Fibroblast of lung (primary cell): ENCODE results near the gene MYL2. TPM values are rescaled to one million over a fixed set of nuclear protein-coding genes. Genes with fewer than 3 reads are reported as not detected.

Experiments used
- DNase-seq, 2 donors: peaks; one replicate each; pipeline versions ENCODE4 v3.0.0 to v3.0.0-alpha.2; 2010; ENCODE audit warnings: low read depth in 2 of 2
- H2AFZ ChIP-seq: 2 replicates; pipeline ENCODE4 v1.5.1; 2012; ENCODE audit warnings: low read length, control low read depth, inconsistent platforms
- H3K27ac ChIP-seq: 2 replicates; pipeline ENCODE4 v1.5.1; 2011; ENCODE audit warnings: low read length, control low read depth; ENCODE audit not compliant: insufficient read depth
- H3K27me3 ChIP-seq: 2 replicates; pipeline ENCODE4 v1.5.1; 2011; ENCODE audit warnings: mild to moderate bottlenecking, low read length; ENCODE audit not compliant: control insufficient read depth, insufficient read depth
- H3K36me3 ChIP-seq: 2 replicates; pipeline ENCODE4 v1.5.1; 2011; ENCODE audit warnings: low read length; ENCODE audit not compliant: control insufficient read depth, insufficient read depth
- H3K4me1 ChIP-seq: 2 replicates; pipeline ENCODE4 v1.5.1; 2011; ENCODE audit warnings: low read length; ENCODE audit not compliant: control insufficient read depth, insufficient read depth; ENCODE audit errors: extremely low read depth
- H3K4me2 ChIP-seq: 2 replicates; pipeline ENCODE4 v1.5.1; 2011; ENCODE audit warnings: low read length, control low read depth; ENCODE audit not compliant: insufficient read depth; ENCODE audit errors: extremely low read depth
- H3K4me3 ChIP-seq, 4 experiments: fragments of 200-600 bp in 1 of 4; sonication (generic) in 1 of 4; replicated peaks in 1 of 4; 2 replicates each; pipeline ENCODE4 v1.5.1; 2011 to 2016; ENCODE audit warnings: low read length in 4 of 4, low read depth in 3 of 4, mild to moderate bottlenecking in 3 of 4, control low read depth in 2 of 4, inconsistent platforms in 1 of 4, mixed read lengths in 1 of 4; ENCODE audit not compliant: insufficient read depth in 1 of 4; ENCODE audit errors: control extremely low read depth in 1 of 4
- H3K79me2 ChIP-seq: 2 replicates; pipeline ENCODE4 v1.5.1; 2012; ENCODE audit warnings: mild to moderate bottlenecking, low read length, inconsistent platforms; ENCODE audit not compliant: control insufficient read depth, insufficient read depth
- H3K9ac ChIP-seq: 2 replicates; pipeline ENCODE4 v1.5.1; 2011; ENCODE audit warnings: mild to moderate bottlenecking, low read length, control low read depth; ENCODE audit not compliant: insufficient read depth
- H3K9me3 ChIP-seq: 2 replicates; pipeline ENCODE4 v1.5.1; 2012; ENCODE audit warnings: low read depth, low read length; ENCODE audit not compliant: control insufficient read depth, insufficient read depth
- H4K20me1 ChIP-seq: 2 replicates; pipeline ENCODE4 v1.5.1; 2011; ENCODE audit warnings: low read length; ENCODE audit not compliant: control insufficient read depth, insufficient read depth; ENCODE audit errors: extremely low read depth
- EZH2 ChIP-seq: IDR thresholded peaks from 2 replicates; pipeline ENCODE4 v1.5.1; 2012; ENCODE audit warnings: low read length, control low read depth, mild to moderate bottlenecking; ENCODE audit errors: missing control alignments
- polyA plus RNA-seq, 2 donors: library from polyadenylated mRNA; depleted of rRNA in 1 of 2; stranded (reverse) in 1 of 2; unstranded in 1 of 2; fragments of >200 nt; gene quantifications; 2 replicates each; pipeline ENCODE4 v1.2.1, GENCODE V29; 2011 to 2012; ENCODE audit warnings: missing spikeins in 1 of 2
- total RNA-seq: library from RNA; depleted of rRNA; stranded (reverse); fragments of >200 nt; gene quantifications from 2 replicates; pipeline ENCODE4 v1.2.1, GENCODE V29; 2014
- TF ChIP-seq, protein P1 (sequence below), 2 donors: IDR thresholded peaks in 1 of 2; conservative IDR thresholded peaks in 1 of 2; 1 replicate in 1 of 2; 2 replicates in 1 of 2; pipeline ENCODE4 v1.5.1; 2011 to 2012; ENCODE audit warnings: low read length in 2 of 2, control low read depth in 1 of 2, inconsistent platforms in 1 of 2, low read depth in 1 of 2, mild to moderate bottlenecking in 1 of 2

Gene MYL2
- total and polyA plus RNA-seq, 2 donors (not counting 1 experiment from before 2014, with no cell fraction given): not detected

- H3K4me2 ChIP-seq: no peak overlapping the region
- H3K4me1 ChIP-seq: no peaks in the 10 kb centered on the region
- no peaks in the 10 kb centered on the region for H3K27me3 ChIP-seq
- no peaks in the 10 kb centered on the region for H3K9me3 ChIP-seq
- H3K9ac ChIP-seq: no peak overlapping the region
- no peak overlapping the region for H2AFZ ChIP-seq
- DNase-seq: no peak
- H4K20me1 ChIP-seq: no peaks in the 10 kb centered on the region
- H3K36me3 ChIP-seq: no peaks in the 10 kb centered on the region
- H3K27ac ChIP-seq: no peak overlapping the region
- H3K4me3 ChIP-seq: no peak overlapping the region
- TF ChIP-seq EZH2: no peak
- TF ChIP-seq, protein P1, sequence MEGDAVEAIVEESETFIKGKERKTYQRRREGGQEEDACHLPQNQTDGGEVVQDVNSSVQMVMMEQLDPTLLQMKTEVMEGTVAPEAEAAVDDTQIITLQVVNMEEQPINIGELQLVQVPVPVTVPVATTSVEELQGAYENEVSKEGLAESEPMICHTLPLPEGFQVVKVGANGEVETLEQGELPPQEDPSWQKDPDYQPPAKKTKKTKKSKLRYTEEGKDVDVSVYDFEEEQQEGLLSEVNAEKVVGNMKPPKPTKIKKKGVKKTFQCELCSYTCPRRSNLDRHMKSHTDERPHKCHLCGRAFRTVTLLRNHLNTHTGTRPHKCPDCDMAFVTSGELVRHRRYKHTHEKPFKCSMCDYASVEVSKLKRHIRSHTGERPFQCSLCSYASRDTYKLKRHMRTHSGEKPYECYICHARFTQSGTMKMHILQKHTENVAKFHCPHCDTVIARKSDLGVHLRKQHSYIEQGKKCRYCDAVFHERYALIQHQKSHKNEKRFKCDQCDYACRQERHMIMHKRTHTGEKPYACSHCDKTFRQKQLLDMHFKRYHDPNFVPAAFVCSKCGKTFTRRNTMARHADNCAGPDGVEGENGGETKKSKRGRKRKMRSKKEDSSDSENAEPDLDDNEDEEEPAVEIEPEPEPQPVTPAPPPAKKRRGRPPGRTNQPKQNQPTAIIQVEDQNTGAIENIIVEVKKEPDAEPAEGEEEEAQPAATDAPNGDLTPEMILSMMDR (conservative IDR thresholded peaks at IDR 0.05 in 1 of 2, IDR thresholded peaks at IDR 0.05 in 1 of 2; ENCODE audit: low read depth in 1 of 2, low read length in 2 of 2): no peak
- no peaks in the 10 kb centered on the region for H3K79me2 ChIP-seq
Observed at GRCh38 chr12:110933326-110933974, 13.1 kb upstream of the MYL2 start.

GRCh38 chr12:110932046-110932445 lies 11.7 kb upstream of the MYL2 start:
- no peaks in the 10 kb centered on the region for H3K36me3 ChIP-seq
- no peak overlapping the region for H3K27ac ChIP-seq
- no peak for DNase-seq

DNA sequence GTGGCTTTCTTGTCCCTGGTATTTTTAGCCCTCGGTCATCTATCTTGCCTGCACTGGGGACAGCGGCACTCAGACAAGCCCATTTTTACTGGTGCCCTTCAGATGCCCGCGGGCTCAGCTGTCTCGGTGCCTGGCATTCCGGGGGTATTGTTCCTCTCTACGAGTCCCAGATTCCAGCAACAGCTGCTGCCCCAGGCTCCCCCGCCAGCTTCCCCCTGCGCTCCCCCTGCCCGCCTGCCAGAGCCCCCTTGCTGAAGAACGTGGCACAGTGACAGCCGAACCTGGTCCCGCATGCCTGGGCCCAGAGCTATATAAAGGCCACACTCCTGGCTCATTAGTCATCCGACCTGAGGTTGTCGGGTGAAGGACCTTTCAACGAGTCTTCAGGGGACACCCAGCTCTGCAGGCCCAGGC lies 10.9 kb upstream of the MYL2 start:
- no peak overlapping the region for H3K4me2 ChIP-seq
- H3K27ac ChIP-seq: no peak overlapping the region
- no peaks in the 10 kb centered on the region for H3K36me3 ChIP-seq
- H3K9me3 ChIP-seq: no peaks in the 10 kb centered on the region
- H3K79me2 ChIP-seq: no peaks in the 10 kb centered on the region
- no peak overlapping the region for H2AFZ ChIP-seq
- H4K20me1 ChIP-seq: no peaks in the 10 kb centered on the region
- TF ChIP-seq EZH2: no peak
- TF ChIP-seq, protein P1 (conservative IDR thresholded peaks at IDR 0.05 in 1 of 2, IDR thresholded peaks at IDR 0.05 in 1 of 2; ENCODE audit: low read depth in 1 of 2, low read length in 2 of 2): no peak
- H3K27me3 ChIP-seq: no peaks in the 10 kb centered on the region
- no peak overlapping the region for H3K4me3 ChIP-seq
- H3K4me1 ChIP-seq: no peaks in the 10 kb centered on the region
- no peak for DNase-seq
- H3K9ac ChIP-seq: no peak overlapping the region

More at GRCh38 chr12:110932046-110932445, 11.7 kb upstream of the MYL2 start:
- Histone ChIP-seq H3K4me1 (no peaks in the 10 kb centered on the region), H2AFZ (no peak overlapping the region), H3K4me3 (no peak overlapping the region), H3K27me3 (no peaks in the 10 kb centered on the region), H3K79me2 (no peaks in the 10 kb centered on the region), H3K9me3 (no peaks in the 10 kb centered on the region), H3K4me2 (no peak overlapping the region), H3K9ac (no peak overlapping the region), H4K20me1 (no peaks in the 10 kb centered on the region)
- TF ChIP-seq, protein P1 (conservative IDR thresholded peaks at IDR 0.05 in 1 of 2, IDR thresholded peaks at IDR 0.05 in 1 of 2; ENCODE audit: low read depth in 1 of 2, low read length in 2 of 2): peak in 1 of 2 donors; percentile 21
- TF ChIP-seq EZH2: no peak
